Measurements from ENCODE around the gene LPCAT3.
A peak's percentile ranks its signal among the peaks of the same experiment; 100 is the strongest.

The LPCAT3 gene

DNA sequence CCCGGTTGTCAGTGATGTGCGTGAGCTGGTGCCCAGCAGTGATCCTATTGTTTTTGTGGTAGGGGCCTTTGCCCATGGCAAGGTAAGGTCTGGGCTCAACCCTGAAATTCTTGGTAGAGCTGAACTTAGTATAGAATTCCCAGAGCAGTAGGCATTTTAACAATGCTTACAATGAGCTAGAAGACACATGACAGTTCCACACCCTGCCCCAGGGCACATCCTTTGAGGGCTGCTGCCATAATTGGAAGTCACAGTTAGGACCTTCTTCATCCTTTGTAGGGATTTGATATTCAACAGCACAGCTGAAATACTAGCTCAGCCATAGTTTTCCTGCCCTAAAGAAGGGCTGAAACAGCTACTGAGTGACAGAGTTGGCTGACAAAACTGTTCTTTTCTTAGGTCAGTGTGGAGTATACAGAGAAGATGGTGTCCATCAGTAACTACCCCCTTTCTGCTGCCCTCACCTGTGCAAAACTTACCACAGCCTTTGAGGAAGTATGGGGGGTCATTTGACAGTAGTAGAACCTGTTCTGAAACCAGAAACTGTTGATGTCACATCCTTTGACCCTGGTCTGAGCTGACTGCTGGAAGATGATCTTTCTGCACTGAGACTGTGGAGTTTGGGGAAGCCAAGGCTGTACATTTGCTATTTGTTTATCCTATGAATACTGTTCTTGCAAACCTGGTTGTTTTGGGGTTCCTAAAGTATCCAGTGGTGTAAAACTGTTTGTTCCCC is 42.8 kb downstream of the LPCAT3 start:
- H3K36me3 ChIP-seq (ENCODE audit: control insufficient read depth, insufficient read depth, low read length) = peaks cover 43% of the 10 kb centered on the region
- no peaks in the 10 kb centered on the region for H3K27me3 ChIP-seq (replicated peaks; ENCODE audit: control insufficient read depth, insufficient read depth, low read length)
- TF ChIP-seq, protein P1, sequence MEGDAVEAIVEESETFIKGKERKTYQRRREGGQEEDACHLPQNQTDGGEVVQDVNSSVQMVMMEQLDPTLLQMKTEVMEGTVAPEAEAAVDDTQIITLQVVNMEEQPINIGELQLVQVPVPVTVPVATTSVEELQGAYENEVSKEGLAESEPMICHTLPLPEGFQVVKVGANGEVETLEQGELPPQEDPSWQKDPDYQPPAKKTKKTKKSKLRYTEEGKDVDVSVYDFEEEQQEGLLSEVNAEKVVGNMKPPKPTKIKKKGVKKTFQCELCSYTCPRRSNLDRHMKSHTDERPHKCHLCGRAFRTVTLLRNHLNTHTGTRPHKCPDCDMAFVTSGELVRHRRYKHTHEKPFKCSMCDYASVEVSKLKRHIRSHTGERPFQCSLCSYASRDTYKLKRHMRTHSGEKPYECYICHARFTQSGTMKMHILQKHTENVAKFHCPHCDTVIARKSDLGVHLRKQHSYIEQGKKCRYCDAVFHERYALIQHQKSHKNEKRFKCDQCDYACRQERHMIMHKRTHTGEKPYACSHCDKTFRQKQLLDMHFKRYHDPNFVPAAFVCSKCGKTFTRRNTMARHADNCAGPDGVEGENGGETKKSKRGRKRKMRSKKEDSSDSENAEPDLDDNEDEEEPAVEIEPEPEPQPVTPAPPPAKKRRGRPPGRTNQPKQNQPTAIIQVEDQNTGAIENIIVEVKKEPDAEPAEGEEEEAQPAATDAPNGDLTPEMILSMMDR (IDR thresholded peaks at IDR 0.05; ENCODE audit: insufficient read depth, low read length, poor library complexity, severe bottlenecking) = no peak
- no peak for DNase-seq (ENCODE audit: extremely low read depth, insufficient read length)
- H3K4me3 ChIP-seq (replicated peaks; ENCODE audit: low read depth, low read length) = no peak overlapping the region

DNA sequence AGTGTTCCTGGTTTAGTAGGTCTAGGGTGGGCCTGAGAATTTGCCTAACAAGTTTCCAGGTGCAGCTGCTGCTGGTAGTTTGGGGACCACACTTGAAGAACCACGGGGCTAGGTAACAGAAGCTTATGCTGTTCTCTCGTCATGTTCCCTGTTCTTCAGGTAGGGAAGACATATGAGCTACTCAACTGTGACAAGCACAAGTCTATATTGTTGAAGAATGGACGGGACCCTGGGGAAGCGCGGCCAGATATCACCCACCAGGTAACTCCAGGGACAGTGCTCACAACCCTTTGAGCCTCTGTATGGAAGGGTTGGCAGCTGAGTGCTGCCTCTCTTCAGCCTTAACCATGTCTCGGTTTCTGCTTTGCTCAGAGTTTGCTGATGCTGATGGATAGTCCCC is 44.1 kb downstream of the LPCAT3 start:
- Histone ChIP-seq H3K27me3 (replicated peaks; ENCODE audit: control insufficient read depth, insufficient read depth, low read length) (no peaks in the 10 kb centered on the region), H3K4me3 (replicated peaks; ENCODE audit: low read depth, low read length) (no peak overlapping the region), H3K36me3 (ENCODE audit: control insufficient read depth, insufficient read depth, low read length) (peaks cover 36% of the 10 kb centered on the region)
- DNase-seq (ENCODE audit: extremely low read depth, insufficient read length) = no peak
- TF ChIP-seq, protein P1 (IDR thresholded peaks at IDR 0.05; ENCODE audit: insufficient read depth, low read length, poor library complexity, severe bottlenecking) = no peak

DNA sequence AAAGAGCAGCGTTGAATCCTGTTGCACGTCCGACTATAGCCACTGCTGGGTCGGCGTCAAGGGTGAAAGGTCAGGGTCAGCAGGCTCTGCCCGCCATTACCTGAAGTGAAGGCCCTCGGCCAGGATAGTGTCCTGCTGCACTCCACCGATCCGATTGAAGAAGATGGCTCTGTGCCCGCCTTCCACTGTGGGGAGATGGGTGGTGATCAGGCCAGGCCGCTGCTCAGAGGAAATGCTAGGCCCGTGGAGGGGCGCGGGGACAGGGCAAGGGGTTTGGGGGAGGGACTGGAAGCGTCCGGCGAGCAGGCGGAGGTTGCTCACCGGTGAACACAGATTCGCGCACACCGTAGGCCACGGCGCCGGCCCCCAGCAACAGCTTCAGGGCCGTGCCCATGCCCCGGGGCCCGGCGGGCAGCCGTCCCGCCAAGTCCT is 48.2 kb downstream of the LPCAT3 start:
- Histone ChIP-seq H3K36me3 (ENCODE audit: control insufficient read depth, insufficient read depth, low read length) (peaks cover 36% of the 10 kb centered on the region), H3K27me3 (replicated peaks; ENCODE audit: control insufficient read depth, insufficient read depth, low read length) (no peaks in the 10 kb centered on the region), H3K4me3 (replicated peaks; ENCODE audit: low read depth, low read length) (peak overlapping the region; percentile 97)
- TF ChIP-seq, protein P1 (IDR thresholded peaks at IDR 0.05; ENCODE audit: insufficient read depth, low read length, poor library complexity, severe bottlenecking) = no peak
- DNase-seq (ENCODE audit: extremely low read depth, insufficient read length) = no peak

DNA sequence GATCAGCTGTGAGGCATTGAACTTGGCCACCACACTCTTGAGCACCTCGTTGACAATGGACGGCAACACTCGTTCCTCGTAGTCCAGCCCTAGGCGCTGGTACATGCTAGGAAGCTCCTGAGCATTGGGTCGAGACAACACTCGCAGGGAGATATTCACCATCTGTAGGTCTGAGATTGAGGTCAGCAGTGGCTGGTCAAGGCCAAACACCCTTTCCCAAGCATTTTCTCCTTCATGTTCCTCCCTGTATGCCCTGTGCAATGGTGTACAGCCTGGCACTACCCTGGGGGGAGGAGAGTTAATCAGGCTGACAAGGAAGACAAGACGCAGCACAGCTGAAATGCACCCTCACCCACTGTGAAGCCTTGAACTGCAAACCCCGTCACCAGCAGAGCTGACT is 49.9 kb downstream of the LPCAT3 start:
- TF ChIP-seq, protein P1 (IDR thresholded peaks at IDR 0.05; ENCODE audit: insufficient read depth, low read length, poor library complexity, severe bottlenecking) = no peak
- H3K4me3 ChIP-seq (replicated peaks; ENCODE audit: low read depth, low read length) = peak overlapping the region; percentile 97; the same call in 1 of the 2 replicates
- peaks cover 36% of the 10 kb centered on the region for H3K36me3 ChIP-seq (ENCODE audit: control insufficient read depth, insufficient read depth, low read length)
- no peak for DNase-seq (ENCODE audit: extremely low read depth, insufficient read length)
- no peaks in the 10 kb centered on the region for H3K27me3 ChIP-seq (replicated peaks; ENCODE audit: control insufficient read depth, insufficient read depth, low read length)

DNA sequence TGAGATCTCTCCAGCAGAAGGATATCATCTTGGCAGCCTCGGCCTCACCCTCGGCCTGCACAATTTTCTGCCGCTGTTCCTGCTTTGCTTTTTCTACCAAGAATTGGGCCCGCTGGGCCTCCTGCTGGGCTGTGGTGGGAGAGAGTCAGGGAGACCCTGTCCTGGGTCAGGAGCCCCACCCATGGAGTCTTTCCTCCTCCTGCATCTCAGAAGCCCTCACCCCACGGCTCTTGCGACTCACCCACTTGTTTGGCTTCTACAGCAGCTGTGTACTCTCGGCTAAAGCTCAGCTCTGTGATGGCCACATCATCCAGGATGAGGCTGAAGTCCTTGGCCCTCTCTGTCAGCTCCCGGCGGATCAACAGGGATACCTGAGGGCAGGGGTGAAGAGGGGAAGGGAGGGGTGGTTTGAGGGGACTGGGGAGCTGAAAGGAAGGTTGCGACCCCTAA is 50.6 kb downstream of the LPCAT3 start:
- no peak for DNase-seq (ENCODE audit: extremely low read depth, insufficient read length)
- no peaks in the 10 kb centered on the region for H3K27me3 ChIP-seq (replicated peaks; ENCODE audit: control insufficient read depth, insufficient read depth, low read length)
- H3K36me3 ChIP-seq (ENCODE audit: control insufficient read depth, insufficient read depth, low read length) = peaks cover 34% of the 10 kb centered on the region
- TF ChIP-seq, protein P1 (IDR thresholded peaks at IDR 0.05; ENCODE audit: insufficient read depth, low read length, poor library complexity, severe bottlenecking) = no peak
- H3K4me3 ChIP-seq (replicated peaks; ENCODE audit: low read depth, low read length) = no peak overlapping the region
